Endothelial cell of umbilical vein (primary cell): ENCODE data around the gene CAMK2D. TPM values are rescaled to one million over a fixed set of nuclear protein-coding genes. Genes with fewer than 3 reads are reported as not detected.

Experiments used
- BruUV-seq: library from RNA; stranded (reverse); fragments of 400-500 nt; replicated peaks from 2 replicates; lab custom pipeline; 2021; lab: Mats Ljungman, UMichigan
- CTCF ChIA-PET: fragments of 300-600, 350-600 bp; sonication (Branson Sonifier 250); formaldehyde crosslinking; loops from one replicate; lab custom pipeline; 2021; ENCODE audit warnings: antibody characterized with exemption, inconsistent platforms; lab: Charles Lee
- POLR2A ChIA-PET: fragments of 300-600, 350-600 bp; sonication (Branson Sonifier 250); formaldehyde crosslinking; loops from one replicate; lab custom pipeline; 2021; ENCODE audit warnings: antibody characterized with exemption, inconsistent platforms; lab: Charles Lee
- DNase-seq: peaks from one replicate; pipeline ENCODE4 v3.0.0-alpha.2; 2011; ENCODE audit warnings: low read depth, low spot score
- FAIRE-seq: peaks from 2 replicates; lab custom pipeline; 2011; peaks lifted over from hg19 to GRCh38; lab: Jason Lieb, UNC
- H2AFZ ChIP-seq: 2 replicates; pipeline ENCODE4 v1.6.0; 2012; ENCODE audit warnings: low read depth, low read length, control low read depth, inconsistent platforms
- H3K27ac ChIP-seq: 2 replicates; pipeline ENCODE4 v1.5.1; 2011; ENCODE audit warnings: low read depth, mild to moderate bottlenecking, control low read depth, low read length, moderate library complexity; ENCODE audit not compliant: insufficient read depth
- H3K27me3 ChIP-seq, 2 experiments: 2 replicates each; pipeline versions ENCODE4 v1.6.0 to v1.6.1; 2011; ENCODE audit warnings: low read length in 2 of 2, mixed read lengths in 1 of 2; ENCODE audit not compliant: control insufficient read depth in 2 of 2, insufficient read depth in 2 of 2
- H3K36me3 ChIP-seq, 2 experiments: 2 replicates in 1 of 2; 3 replicates in 1 of 2; pipeline ENCODE4 v1.5.1; 2011; ENCODE audit warnings: low read length in 2 of 2, mild to moderate bottlenecking in 1 of 2, moderate library complexity in 1 of 2; ENCODE audit not compliant: control insufficient read depth in 2 of 2, insufficient read depth in 2 of 2; ENCODE audit errors: extremely low read depth in 1 of 2
- H3K4me1 ChIP-seq: 3 replicates; pipeline ENCODE4 v1.5.1; 2011; ENCODE audit warnings: mild to moderate bottlenecking, low read length; ENCODE audit not compliant: control insufficient read depth, insufficient read depth; ENCODE audit errors: extremely low read depth
- H3K4me2 ChIP-seq: 2 replicates; pipeline ENCODE4 v1.6.1; 2011; ENCODE audit warnings: low read length, control low read depth, mixed read lengths; ENCODE audit not compliant: insufficient read depth
- H3K4me3 ChIP-seq, 3 experiments: fragments of 200-600 bp in 1 of 3; sonication (generic), shearing (Covaris generic) in 1 of 3; replicated peaks in 1 of 3; 2 replicates each; pipeline ENCODE4 v1.5.1; 2011 to 2016; ENCODE audit warnings: control low read depth in 3 of 3, low read length in 3 of 3, mild to moderate bottlenecking in 2 of 3, inconsistent platforms in 1 of 3, low read depth in 1 of 3, moderate library complexity in 1 of 3; ENCODE audit not compliant: insufficient read depth in 1 of 3
- H3K79me2 ChIP-seq: 2 replicates; pipeline ENCODE4 v1.6.0; 2012; ENCODE audit warnings: low read length, inconsistent platforms; ENCODE audit not compliant: control insufficient read depth, insufficient read depth
- H3K9ac ChIP-seq: replicated peaks from 2 replicates; pipeline ENCODE3; 2011; ENCODE audit warnings: low read length, control low read depth; ENCODE audit not compliant: insufficient read depth; ENCODE audit errors: extremely low read depth
- H3K9me1 ChIP-seq: replicated peaks from 3 replicates; pipeline ENCODE4 v1.6.0; 2011; ENCODE audit warnings: mild to moderate bottlenecking, low read length; ENCODE audit not compliant: control insufficient read depth, insufficient read depth; ENCODE audit errors: extremely low read depth
- H3K9me3 ChIP-seq: replicated peaks from 2 replicates; pipeline ENCODE4 v1.5.1; 2012; ENCODE audit warnings: low read length, inconsistent platforms; ENCODE audit not compliant: control insufficient read depth, insufficient read depth
- H4K20me1 ChIP-seq: replicated peaks from 2 replicates; pipeline ENCODE3; 2011; ENCODE audit warnings: mild to moderate bottlenecking, low read length; ENCODE audit not compliant: control insufficient read depth, insufficient read depth; ENCODE audit errors: extremely low read depth
- EZH2 ChIP-seq: IDR thresholded peaks from 2 replicates; pipeline ENCODE4 v1.6.1; 2012; ENCODE audit warnings: borderline replicate concordance, low read depth, mild to moderate bottlenecking, moderate library complexity, low read length, inconsistent platforms; ENCODE audit not compliant: severe bottlenecking
- FOS ChIP-seq: IDR thresholded peaks from 2 replicates; pipeline ENCODE4 v1.6.1; 2011; ENCODE audit warnings: mild to moderate bottlenecking, low read length, moderate library complexity, borderline replicate concordance; ENCODE audit not compliant: insufficient read depth
- GATA2 ChIP-seq: IDR thresholded peaks from 2 replicates; pipeline ENCODE4 v1.7.0; 2011; ENCODE audit warnings: low read depth, mild to moderate bottlenecking, moderate library complexity, mixed read lengths, low read length; ENCODE audit not compliant: insufficient read length, insufficient read depth
- JUN ChIP-seq: IDR thresholded peaks from 2 replicates; pipeline ENCODE4 v1.6.1; 2011; ENCODE audit warnings: borderline replicate concordance, low read depth; ENCODE audit not compliant: insufficient read length, insufficient read depth
- MYC ChIP-seq: IDR thresholded peaks from one replicate; pipeline ENCODE4 v1.6.1; 2011; ENCODE audit warnings: mild to moderate bottlenecking, low read depth, low read length
- POLR2A ChIP-seq: IDR thresholded peaks from 2 replicates; pipeline ENCODE4 v1.6.1; 2012; ENCODE audit warnings: low read depth, mild to moderate bottlenecking, control low read depth, low read length
- POLR2AphosphoS5 ChIP-seq: IDR thresholded peaks from 2 replicates; pipeline ENCODE4 v1.6.1; 2012; ENCODE audit warnings: low read depth, mild to moderate bottlenecking, control low read depth, low read length, moderate library complexity; ENCODE audit not compliant: insufficient read depth
- dilution Hi-C: fragments of 300-500 bp; cut with MboI; formaldehyde crosslinking; loops from one replicate; pipeline ENCODE4 v1.15.0; 2019; ENCODE audit warnings: low sequenced_read_pairs; ENCODE audit not compliant: extremely low pct_ligation_motif_present
- intact Hi-C: fragments of 100-400 bp; cut with micrococcal nuclease; formaldehyde crosslinking; loops from one replicate; pipeline ENCODE4 v1.10.0; 2022
- polyA plus RNA-seq, 4 experiments: library from polyadenylated mRNA; depleted of rRNA in 3 of 4; stranded (reverse) in 3 of 4; unstranded in 1 of 4; fragments of >200 nt; gene quantifications; 2 replicates each; pipeline versions ENCODE4 v1.2.1 to v1.2.3, GENCODE V29; 2011 to 2012; ENCODE audit warnings: missing spikeins in 1 of 4
- total RNA-seq: library from RNA; stranded (reverse); gene quantifications from 2 replicates; pipeline ENCODE4 v1.2.3, GENCODE V29; 2021
- TF ChIP-seq, protein P1 (sequence below), 2 donors: IDR thresholded peaks; 1 replicate in 1 of 2; 2 replicates in 1 of 2; pipeline ENCODE4 v1.5.1; 2011; ENCODE audit warnings: low read length in 2 of 2, mild to moderate bottlenecking in 2 of 2, moderate library complexity in 2 of 2, control low read depth in 1 of 2, inconsistent platforms in 1 of 2, low read depth in 1 of 2; ENCODE audit not compliant: insufficient read depth in 1 of 2; ENCODE audit errors: extremely low read depth in 1 of 2
- TF ChIP-seq, protein P2 (sequence below): IDR thresholded peaks from 2 replicates; pipeline ENCODE4 v1.6.1; 2011; ENCODE audit not compliant: insufficient read depth, insufficient read length

CAMK2D gene
- total and polyA plus RNA-seq, 2 donors (not counting 3 experiments of a cell fraction or from before 2014, with no cell fraction given), result 10.4 to 30.7 TPM

DNA sequence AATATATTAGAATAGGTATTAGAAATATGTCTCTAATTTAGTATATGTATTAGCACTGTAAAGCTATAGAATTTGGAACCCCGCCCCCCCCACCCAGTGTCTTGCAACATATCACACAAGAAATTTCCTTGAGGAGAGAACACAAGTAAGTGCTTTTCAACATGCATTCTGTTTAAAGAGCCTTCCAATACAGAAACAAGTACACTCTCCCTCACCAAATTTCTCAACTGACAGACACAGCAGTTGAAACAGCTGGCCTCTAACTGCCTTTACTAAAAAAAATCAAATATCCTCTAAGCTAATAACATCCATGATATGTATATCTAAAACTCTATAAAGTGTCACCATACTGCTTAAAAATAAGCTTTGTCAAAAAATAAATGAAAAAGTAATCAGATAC is 12.4 kb downstream of the CAMK2D start:
- Histone ChIP-seq H4K20me1 (no peaks in the 10 kb centered on the region), H3K27ac (no peak overlapping the region), H3K27me3 (no peaks in the 10 kb centered on the region), H3K4me2 (no peak overlapping the region), H3K4me1 (no peaks in the 10 kb centered on the region), H3K79me2 (no peaks in the 10 kb centered on the region), H3K9ac (no peak overlapping the region), H3K9me1 (no peaks in the 10 kb centered on the region), H3K9me3 (no peaks in the 10 kb centered on the region), H3K36me3 (peaks cover 0 to 3% of the 10 kb centered on the region in 2 experiments), H2AFZ (no peak overlapping the region), H3K4me3 (no peak overlapping the region)
- TF ChIP-seq EZH2, result no peak
- TF ChIP-seq, protein P1, sequence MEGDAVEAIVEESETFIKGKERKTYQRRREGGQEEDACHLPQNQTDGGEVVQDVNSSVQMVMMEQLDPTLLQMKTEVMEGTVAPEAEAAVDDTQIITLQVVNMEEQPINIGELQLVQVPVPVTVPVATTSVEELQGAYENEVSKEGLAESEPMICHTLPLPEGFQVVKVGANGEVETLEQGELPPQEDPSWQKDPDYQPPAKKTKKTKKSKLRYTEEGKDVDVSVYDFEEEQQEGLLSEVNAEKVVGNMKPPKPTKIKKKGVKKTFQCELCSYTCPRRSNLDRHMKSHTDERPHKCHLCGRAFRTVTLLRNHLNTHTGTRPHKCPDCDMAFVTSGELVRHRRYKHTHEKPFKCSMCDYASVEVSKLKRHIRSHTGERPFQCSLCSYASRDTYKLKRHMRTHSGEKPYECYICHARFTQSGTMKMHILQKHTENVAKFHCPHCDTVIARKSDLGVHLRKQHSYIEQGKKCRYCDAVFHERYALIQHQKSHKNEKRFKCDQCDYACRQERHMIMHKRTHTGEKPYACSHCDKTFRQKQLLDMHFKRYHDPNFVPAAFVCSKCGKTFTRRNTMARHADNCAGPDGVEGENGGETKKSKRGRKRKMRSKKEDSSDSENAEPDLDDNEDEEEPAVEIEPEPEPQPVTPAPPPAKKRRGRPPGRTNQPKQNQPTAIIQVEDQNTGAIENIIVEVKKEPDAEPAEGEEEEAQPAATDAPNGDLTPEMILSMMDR (IDR thresholded peaks at IDR 0.05; ENCODE audit: extremely low read depth in 1 of 2, insufficient read depth in 1 of 2, low read depth in 1 of 2, low read length in 2 of 2), result no peak
- no peak for TF ChIP-seq JUN
- TF ChIP-seq, protein P2, sequence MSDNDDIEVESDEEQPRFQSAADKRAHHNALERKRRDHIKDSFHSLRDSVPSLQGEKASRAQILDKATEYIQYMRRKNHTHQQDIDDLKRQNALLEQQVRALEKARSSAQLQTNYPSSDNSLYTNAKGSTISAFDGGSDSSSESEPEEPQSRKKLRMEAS, result no peak
- TF ChIP-seq GATA2, result no peak
- TF ChIP-seq MYC, result no peak
- no peak for TF ChIP-seq POLR2A
- TF ChIP-seq FOS, result no peak
- no peak for TF ChIP-seq POLR2AphosphoS5
- FAIRE-seq, result no peak
- ChIA-PET POLR2A (no interaction called here), CTCF (interaction anchor here (1.4 kb wide), 1 partner anchor 10 kb away, joined by 5 read pairs; no protein-coding TSS in a partner anchor)
- intact Hi-C loops (no loop called here), dilution Hi-C loops (no loop called here)
- no TSS peak for BruUV-seq
- DNase-seq, result no peak
